Ovary (tissue), 3 donors: ENCODE data around the gene CYP4F12.

ENCODE experiments used
- CTCF ChIP-seq, 3 donors: fragments of 450-650 bp in 2 of 3; fragments of 200-600 bp in 1 of 3; IDR thresholded peaks; one replicate each; pipeline versions ENCODE4 v1.5.1 to v1.8.0; 2016 to 2022; ENCODE audit warnings: antibody characterized with exemption in 3 of 3, mild to moderate bottlenecking in 1 of 3
- EP300 ChIP-seq: sonication (generic); formaldehyde crosslinking; IDR thresholded peaks from one replicate; pipeline ENCODE4 v1.6.1; 2017; ENCODE audit warnings: antibody characterized with exemption
- donor health status: DM: no; HTN: no; CAD: no.

DNA sequence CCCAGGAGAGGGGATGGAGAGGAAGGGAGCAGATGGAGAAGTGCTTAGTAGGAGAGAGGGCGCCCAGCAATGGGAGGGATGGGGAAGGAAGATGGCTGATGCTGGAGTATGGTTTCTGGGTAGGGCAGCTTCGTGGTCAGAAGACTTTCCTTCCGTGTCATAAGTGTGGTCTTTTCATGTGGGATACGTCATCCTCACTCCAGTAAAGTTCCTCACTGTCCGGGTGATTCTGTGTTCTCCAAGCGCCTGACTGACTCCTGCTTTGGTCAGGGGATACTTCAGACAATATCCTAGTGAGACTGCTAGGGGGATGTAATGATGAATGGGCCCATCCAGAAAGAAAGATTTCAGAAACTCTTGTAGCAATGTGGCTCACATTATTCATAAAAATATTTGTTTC lies 61.0 kb downstream of the CYP4F12 start:
- TF ChIP-seq CTCF (IDR thresholded peaks at IDR 0.05), result no peak
- no peak for TF ChIP-seq EP300
